Tibial nerve (tissue), 3 donors: ENCODE results near the gene CTNND2.

Experiments
- CTCF ChIP-seq, 5 experiments: fragments of 200-600 bp in 3 of 5; fragments of 450-650 bp in 2 of 5; sonication (generic) in 3 of 5; IDR thresholded peaks; one replicate each; pipeline ENCODE4 v1.5.1; 2016 to 2019; ENCODE audit warnings: antibody characterized with exemption in 5 of 5, mild to moderate bottlenecking in 3 of 5, moderate library complexity in 2 of 5
- POLR2A ChIP-seq, 2 donors: fragments of 450-650 bp; IDR thresholded peaks; one replicate each; pipeline ENCODE4 v1.6.1; 2017; ENCODE audit warnings: antibody characterized with exemption in 2 of 2, mild to moderate bottlenecking in 2 of 2, moderate library complexity in 2 of 2

GRCh38 chr5:11174591-11174990 lies 729.7 kb downstream of the CTNND2 start:
- TF ChIP-seq CTCF (IDR thresholded peaks at IDR 0.05) (no peak), POLR2A (IDR thresholded peaks at IDR 0.05) (no peak)
